GM19397 (cell line): ENCODE results near the gene CYRIA.

Experiments used
- ATAC-seq: cut with Tn5 transposase; IDR thresholded peaks from one replicate; pipeline ENCODE4 v1.9.1; 2021; ENCODE audit warnings: mild to moderate bottlenecking, moderate library complexity; ENCODE audit not compliant: unreplicated experiment

CYRIA gene

DNA sequence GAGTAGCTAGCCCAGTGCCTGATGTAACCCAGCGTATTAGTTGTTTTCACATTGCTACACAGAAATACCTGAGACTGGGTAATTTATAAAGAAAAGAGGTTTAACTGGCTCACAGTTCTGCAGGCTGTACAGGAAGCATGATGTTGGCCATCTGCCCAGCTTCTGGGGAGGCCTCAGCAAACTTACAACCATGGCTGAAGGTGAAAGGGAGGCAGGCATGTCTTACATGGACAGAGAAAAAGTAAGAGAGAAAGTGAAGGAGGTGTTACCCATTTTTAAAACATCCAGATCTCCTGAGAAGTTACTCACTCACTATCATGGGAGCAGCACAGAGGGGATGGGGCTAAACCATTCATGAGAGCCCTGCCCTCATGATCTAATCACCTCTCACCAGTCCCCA is 6.1 kb upstream of the CYRIA start:
- ATAC-seq, result no peak

DNA sequence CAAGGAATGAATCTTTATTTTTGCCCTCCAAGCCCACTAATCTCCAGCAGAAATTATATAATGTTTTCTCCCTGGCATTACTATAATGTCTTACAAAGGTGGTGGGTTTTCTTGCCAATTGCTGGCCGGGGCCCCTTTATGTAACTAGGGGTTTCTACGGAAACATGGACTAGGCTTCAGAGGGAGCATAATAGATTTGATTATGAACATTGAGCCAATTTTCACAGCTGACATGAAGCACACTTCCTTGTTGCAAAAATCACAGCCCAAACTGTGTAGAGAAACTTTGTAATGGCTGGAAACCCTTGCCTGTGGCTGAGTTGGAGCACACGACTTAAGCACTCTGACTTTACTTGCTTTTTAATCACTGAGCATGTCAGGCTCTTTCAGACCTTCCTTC is 3.8 kb upstream of the CYRIA start:
- ATAC-seq, result no peak

- no peak for ATAC-seq
Observed at GRCh38 chr2:16666449-16666801, 791 bp upstream of the CYRIA start.

GRCh38 chr2:16664809-16665747 is 556 bp downstream of the CYRIA start:
- ATAC-seq, result peak; percentile 7

GRCh38 chr2:16664052-16664731 is 1.4 kb downstream of the CYRIA start:
- ATAC-seq, result no peak

DNA sequence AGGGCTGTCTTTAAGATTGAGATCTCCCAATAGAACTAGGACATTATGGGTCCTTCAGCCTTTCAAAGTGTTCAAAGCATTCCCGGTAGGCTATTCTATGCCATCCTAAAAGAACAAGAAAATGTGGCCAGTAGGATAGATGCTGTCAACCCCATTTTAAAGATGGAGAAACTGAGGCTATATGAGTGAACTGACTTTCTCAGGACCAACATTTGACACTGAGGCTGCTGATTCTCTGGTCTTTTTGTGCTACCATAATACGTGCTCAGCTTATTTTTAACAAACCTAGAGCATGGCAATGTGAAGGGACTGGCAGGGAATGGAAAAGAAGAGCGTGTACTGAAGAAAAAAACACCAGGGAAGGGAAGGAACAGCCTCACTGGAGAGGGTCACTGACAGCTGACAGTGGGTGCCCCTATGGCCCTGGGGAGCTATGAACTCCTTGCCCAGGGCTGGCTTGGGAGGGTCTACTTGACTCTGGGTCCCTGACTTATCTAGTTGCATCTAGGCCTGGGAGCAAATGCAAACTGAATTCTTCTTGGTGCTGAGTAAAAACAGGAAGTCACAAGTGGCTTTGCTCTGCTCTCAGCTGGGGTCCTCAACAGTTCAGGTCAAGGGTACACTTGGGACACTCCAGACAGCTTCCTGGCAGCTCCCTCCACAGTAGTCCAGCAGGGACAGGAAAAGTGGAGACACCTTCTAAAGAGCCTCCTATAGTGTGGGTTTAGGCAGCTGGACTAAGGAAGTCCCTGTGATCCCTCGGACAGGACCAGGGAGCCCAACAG is 2.3 kb downstream of the CYRIA start:
- no peak for ATAC-seq

DNA sequence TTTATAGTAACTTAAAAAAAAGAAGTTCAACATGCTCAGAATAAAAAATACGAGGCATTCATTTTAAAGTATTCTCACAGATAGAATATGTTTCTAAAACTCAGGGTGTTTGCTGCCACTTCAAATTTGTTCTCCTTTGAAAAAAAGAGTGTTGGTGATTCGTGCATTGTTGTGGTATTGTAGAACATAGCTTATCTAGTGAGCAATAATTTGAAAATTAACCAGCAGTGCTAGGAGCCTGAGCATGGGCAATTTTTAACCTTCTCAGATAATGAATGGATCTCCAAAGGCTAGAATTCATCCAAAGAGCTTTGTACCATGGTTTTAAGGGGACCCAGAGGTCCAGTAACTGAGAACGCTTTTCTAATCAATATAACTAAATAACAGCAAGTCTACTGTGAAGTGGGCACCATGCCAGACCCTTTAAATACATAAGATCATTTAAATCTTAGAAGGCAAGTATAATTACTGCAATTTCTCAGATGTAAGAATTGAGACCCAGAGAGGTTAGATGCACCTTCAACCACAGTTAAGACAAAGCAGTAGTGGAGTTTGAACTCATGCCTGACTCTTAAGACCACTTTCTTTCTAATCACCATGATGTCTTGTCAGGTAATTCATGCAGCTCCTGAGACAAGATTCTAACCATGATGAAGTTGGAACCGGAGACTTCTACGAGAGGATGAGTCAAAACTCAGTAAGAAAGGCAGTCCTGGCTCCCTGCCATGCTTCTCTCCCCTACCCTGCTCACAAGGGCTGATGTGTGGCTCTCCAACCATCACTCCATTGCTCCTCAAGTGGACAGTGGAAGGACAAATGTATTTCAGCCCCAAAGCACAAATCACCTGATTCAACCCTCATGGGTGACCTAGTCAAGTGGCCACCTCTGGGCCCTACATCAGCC is 3.4 kb downstream of the CYRIA start:
- no peak for ATAC-seq

GRCh38 chr2:16661526-16661925 is 4.1 kb downstream of the CYRIA start:
- no peak for ATAC-seq

DNA sequence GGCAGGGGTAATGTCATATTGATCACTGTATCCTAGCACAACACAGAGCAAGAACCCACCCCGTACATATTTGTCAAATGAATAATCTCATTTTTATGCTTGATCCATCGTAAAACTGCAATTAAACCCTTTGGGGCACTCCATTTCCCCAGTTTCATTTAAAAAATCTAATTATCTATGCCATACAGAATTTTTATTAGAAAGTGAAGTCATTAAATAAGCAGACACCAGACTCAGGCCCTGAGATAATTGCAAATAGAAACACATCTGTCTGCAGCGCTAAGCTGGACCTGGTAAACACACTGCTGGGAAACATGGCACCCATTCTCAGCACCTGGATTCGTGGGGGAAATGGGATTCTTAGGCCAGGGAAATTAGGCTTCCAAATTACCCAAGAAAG is 5.1 kb downstream of the CYRIA start:
- ATAC-seq, result no peak

- no peak for ATAC-seq
Observed at GRCh38 chr2:16660114-16660513, 5.5 kb downstream of the CYRIA start.

GRCh38 chr2:16658076-16658739 is 7.4 kb downstream of the CYRIA start:
- no peak for ATAC-seq

GRCh38 chr2:16657671-16658070 is 8.0 kb downstream of the CYRIA start:
- ATAC-seq, result no peak

- ATAC-seq, result peak; percentile 71
Observed at GRCh38 chr2:16656784-16657391, 8.7 kb downstream of the CYRIA start.

- no peak for ATAC-seq
Observed at GRCh38 chr2:16655905-16656642, 9.6 kb downstream of the CYRIA start.

- no peak for ATAC-seq
Observed at GRCh38 chr2:16655445-16655837, 10.2 kb downstream of the CYRIA start.

DNA sequence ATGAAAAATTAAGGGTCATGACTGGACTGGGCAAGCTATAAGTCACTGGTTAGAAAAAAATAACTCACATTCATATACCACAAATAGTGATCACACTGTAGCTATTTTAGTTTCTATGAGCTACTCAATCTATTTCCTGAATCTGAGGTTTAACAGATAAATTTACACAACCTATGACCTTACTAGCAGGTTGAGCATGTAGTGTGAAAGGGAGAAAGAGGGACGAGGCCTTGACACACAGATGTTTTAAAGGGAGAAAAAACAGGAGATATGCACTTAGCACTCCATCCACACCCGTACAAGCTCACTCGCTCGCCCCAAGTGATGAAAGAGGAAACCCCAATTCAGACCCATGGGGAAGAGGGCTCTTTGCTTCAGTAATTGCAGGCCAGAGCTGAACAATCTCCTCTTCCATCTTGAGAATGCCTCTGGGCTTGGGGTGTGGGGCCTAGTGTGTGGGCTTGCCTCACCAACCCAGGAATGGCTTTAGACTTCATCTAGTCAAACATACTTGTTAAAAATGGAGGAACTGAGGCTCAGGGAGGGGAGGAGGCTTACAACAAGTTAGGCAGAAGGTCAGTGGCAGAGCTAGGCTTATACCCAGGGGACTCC is 10.7 kb downstream of the CYRIA start:
- no peak for ATAC-seq

DNA sequence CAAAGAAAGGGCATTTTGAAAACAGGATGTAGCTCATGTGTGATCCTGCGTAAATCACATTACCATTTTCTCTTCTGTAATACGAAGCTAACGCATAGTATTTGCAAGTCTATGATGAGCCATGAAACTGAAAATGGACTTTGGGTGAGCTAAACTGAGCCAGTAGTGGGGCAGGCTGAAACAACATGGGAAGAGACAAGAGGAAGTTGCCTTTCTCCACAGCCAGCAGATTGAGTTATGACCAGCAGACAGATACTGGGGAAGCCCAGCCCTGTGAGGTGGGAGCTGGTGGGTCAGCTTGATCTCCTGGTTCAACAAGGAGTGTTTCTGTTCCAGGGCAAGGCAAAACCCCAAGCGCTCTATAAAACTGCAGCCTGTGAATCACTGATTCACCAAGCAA is 11.8 kb downstream of the CYRIA start:
- peak; percentile 43 for ATAC-seq

GRCh38 chr2:16653083-16653375 is 12.6 kb downstream of the CYRIA start:
- ATAC-seq, result no peak
